Measurements from ENCODE around the gene RAB3A.

DNA sequence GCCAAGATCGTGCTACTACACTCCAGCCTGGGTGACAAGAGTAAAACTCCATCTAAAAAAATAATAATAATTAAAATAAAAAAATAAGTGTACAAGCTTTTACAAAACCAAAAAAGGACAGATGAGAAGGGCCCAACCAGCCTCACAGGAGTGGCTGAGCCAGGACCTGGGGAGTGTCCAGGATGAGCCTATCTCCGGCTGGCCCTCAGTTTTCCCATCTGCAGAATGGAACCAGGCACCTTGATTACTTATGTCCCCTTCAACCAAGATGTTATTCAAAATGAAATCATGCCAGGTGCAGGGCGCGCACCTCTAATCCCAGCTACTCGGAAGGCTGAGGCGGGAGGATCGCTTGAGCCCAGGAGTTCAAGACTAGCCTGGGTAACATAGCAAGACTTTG lies 39.8 kb downstream of the RAB3A start:
- TF ChIP-seq, protein P1, sequence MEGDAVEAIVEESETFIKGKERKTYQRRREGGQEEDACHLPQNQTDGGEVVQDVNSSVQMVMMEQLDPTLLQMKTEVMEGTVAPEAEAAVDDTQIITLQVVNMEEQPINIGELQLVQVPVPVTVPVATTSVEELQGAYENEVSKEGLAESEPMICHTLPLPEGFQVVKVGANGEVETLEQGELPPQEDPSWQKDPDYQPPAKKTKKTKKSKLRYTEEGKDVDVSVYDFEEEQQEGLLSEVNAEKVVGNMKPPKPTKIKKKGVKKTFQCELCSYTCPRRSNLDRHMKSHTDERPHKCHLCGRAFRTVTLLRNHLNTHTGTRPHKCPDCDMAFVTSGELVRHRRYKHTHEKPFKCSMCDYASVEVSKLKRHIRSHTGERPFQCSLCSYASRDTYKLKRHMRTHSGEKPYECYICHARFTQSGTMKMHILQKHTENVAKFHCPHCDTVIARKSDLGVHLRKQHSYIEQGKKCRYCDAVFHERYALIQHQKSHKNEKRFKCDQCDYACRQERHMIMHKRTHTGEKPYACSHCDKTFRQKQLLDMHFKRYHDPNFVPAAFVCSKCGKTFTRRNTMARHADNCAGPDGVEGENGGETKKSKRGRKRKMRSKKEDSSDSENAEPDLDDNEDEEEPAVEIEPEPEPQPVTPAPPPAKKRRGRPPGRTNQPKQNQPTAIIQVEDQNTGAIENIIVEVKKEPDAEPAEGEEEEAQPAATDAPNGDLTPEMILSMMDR (IDR thresholded peaks at IDR 0.05; ENCODE audit: insufficient read depth, low read length, poor library complexity, severe bottlenecking): no peak
- TF ChIP-seq EZH2phosphoT487 (conservative IDR thresholded peaks at IDR 0.05; ENCODE audit: low read length): no peak
